Astrocyte of the cerebellum (primary cell): ENCODE data around the gene KDM4E.

Experiments
- DNase-seq: peaks from one replicate; pipeline ENCODE4 v3.0.0-alpha.2; 2011; ENCODE audit warnings: low read depth
- H3K4me3 ChIP-seq: 2 replicates; pipeline ENCODE4 v1.5.1; 2011; ENCODE audit warnings: mild to moderate bottlenecking, low read depth, low read length, moderate library complexity
- in situ Hi-C: cut with HindIII; loops from 2 replicates; pipeline ENCODE4 v1.10.0; 2017; ENCODE audit warnings: low sequenced_read_pairs
- TF ChIP-seq, protein P1 (sequence below): IDR thresholded peaks from 2 replicates; pipeline ENCODE4 v1.5.1; 2012; ENCODE audit warnings: low read length, low read depth, moderate library complexity, mild to moderate bottlenecking; ENCODE audit errors: missing control alignments

The KDM4E gene

DNA sequence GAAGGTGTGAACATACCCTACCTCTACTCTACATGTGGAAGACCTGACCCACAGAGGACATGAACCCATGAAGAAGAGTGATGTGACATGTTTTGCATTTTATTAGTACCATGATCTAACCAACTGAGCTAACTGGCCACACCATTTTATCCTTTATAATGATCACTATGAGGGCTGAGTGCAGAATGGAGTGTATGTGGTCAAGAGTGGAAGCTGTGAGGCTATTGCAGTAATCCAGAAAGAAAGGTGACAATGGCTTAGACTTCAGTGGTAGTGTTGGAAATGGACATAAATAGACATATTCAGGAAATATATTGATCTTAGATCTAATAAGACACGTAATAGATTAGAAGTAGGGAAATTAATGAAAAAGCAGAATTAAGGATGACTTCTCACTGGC, 45.4 kb downstream of the KDM4E start:
- no peak for DNase-seq
- TF ChIP-seq, protein P1, sequence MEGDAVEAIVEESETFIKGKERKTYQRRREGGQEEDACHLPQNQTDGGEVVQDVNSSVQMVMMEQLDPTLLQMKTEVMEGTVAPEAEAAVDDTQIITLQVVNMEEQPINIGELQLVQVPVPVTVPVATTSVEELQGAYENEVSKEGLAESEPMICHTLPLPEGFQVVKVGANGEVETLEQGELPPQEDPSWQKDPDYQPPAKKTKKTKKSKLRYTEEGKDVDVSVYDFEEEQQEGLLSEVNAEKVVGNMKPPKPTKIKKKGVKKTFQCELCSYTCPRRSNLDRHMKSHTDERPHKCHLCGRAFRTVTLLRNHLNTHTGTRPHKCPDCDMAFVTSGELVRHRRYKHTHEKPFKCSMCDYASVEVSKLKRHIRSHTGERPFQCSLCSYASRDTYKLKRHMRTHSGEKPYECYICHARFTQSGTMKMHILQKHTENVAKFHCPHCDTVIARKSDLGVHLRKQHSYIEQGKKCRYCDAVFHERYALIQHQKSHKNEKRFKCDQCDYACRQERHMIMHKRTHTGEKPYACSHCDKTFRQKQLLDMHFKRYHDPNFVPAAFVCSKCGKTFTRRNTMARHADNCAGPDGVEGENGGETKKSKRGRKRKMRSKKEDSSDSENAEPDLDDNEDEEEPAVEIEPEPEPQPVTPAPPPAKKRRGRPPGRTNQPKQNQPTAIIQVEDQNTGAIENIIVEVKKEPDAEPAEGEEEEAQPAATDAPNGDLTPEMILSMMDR, result no peak

DNA sequence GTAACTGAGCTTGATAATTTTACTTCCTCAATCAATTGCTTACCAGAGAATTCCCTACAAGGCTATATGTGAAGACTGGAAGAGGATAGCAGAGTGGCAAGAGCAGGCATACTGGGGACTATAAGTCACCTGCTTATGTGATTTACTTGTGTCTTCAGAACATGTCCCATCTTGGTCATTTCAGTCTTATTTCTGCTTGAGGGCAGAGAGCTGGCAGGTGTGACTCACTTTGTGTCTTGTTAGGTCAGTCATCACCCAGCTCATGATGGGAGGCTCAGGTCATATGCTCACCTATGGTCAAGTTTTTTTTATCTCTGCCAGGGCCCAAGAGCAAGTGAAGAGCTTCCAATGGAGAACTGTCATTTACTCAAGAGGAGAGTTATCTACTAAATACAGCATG, 47.9 kb downstream of the KDM4E start:
- DNase-seq, result no peak
- in situ Hi-C loops, result no loop called here
- no peak overlapping the region for H3K4me3 ChIP-seq
- TF ChIP-seq, protein P1, result no peak

More for the DNA sequence above, 45.4 kb downstream of the KDM4E start:
- no peak overlapping the region for H3K4me3 ChIP-seq
- in situ Hi-C loops, result no loop called here

DNA sequence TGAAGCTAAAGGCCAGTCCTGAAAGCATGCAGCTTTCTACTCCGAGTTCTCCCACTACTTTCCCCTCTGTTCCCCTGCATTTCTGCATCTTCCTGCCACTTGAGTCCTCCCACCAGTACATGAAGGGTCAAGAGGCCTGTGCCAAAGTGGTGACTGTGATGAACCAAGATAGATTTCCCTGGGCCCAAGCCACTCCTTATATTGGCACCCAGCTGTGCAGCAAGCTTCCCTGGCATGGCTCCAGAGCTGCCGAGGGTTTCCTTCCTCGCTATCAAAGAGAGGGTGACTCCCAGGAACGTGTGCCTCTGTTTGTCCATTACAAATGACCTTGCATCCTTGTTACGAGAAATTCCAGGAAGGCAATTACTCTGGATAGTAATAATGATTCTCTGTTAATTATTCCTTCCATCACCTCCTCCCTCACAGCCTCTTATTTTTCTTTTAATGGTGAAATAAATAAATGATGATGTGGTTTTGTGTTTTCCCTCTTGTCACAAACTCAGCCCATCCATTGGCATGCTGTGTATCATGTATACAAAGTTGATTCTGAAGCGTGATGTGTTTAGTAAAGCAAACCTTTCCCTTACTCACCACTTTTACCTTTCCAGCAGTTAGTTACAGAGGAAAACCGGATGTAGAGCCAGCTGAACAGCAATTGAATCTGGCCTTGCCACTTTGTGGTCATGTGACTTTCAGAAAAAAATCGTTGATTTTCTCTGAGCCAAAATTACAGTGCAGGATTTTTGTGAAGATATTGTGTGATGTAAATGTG, 49.9 kb downstream of the KDM4E start:
- in situ Hi-C loops, result no loop called here

DNA sequence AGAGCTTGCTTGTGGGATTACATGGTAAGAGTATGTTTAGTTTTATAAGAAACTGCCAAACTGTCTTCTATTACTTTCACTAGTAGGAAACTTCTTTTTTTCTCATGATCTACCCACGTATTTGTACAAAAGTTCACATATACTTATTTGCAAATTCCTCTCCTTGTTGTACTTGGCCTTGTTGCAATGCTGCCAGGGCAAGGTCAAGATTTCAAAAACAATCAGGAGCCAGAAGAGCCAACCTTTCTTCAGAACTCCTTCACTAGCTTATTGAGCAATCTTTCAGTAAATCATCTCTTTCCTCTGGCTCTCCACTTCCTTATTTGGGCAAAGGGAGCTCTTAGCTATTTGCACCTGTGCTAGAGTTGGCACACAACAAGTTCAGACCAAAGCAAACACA, 51.4 kb downstream of the KDM4E start:
- in situ Hi-C loops, result no loop called here
- H3K4me3 ChIP-seq, result no peak overlapping the region
- TF ChIP-seq, protein P1, result no peak
- peak; percentile 75 for DNase-seq

More for the DNA sequence above, 49.9 kb downstream of the KDM4E start:
- TF ChIP-seq, protein P1, result no peak
- no peak for DNase-seq
- H3K4me3 ChIP-seq, result no peak overlapping the region

DNA sequence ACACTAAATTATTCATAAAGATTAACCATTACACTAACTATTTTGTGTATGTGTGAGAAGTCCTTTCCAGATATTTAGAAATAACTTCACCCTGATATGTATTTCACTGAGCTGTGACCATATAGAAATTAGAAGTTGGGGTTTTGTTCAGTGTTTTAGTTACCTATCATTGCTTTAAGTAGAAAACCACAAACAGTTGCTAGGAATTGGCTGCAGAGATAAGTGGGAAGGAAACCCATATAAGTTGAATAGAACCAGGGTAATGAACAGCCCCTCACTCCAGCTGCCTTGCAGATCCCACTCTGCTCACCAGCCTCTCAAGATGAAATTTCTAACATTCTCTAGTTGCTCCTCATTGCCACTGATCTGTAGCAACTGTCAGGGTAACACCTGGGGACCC, 51.9 kb downstream of the KDM4E start:
- TF ChIP-seq, protein P1, result no peak
- in situ Hi-C loops, result no loop called here
- no peak overlapping the region for H3K4me3 ChIP-seq
- no peak for DNase-seq
